ENCODE measurements around the gene SLC25A14.

SLC25A14 gene

GRCh38 chrX:130413415-130413814 lies 73.7 kb downstream of the SLC25A14 start:
- no peak for DNase-seq
- no peak overlapping the region for H3K27ac ChIP-seq
- H3K4me3 ChIP-seq (ENCODE audit: low read depth, low read length) = no peak overlapping the region
- peaks cover 14% of the 10 kb centered on the region for H3K36me3 ChIP-seq
- H3K27me3 ChIP-seq (ENCODE audit: insufficient read depth, low read depth, severe bottlenecking) = peaks cover 11% of the 10 kb centered on the region
- H3K9me3 ChIP-seq (ENCODE audit: severe bottlenecking) = no peaks in the 10 kb centered on the region
- TF ChIP-seq, protein P1, sequence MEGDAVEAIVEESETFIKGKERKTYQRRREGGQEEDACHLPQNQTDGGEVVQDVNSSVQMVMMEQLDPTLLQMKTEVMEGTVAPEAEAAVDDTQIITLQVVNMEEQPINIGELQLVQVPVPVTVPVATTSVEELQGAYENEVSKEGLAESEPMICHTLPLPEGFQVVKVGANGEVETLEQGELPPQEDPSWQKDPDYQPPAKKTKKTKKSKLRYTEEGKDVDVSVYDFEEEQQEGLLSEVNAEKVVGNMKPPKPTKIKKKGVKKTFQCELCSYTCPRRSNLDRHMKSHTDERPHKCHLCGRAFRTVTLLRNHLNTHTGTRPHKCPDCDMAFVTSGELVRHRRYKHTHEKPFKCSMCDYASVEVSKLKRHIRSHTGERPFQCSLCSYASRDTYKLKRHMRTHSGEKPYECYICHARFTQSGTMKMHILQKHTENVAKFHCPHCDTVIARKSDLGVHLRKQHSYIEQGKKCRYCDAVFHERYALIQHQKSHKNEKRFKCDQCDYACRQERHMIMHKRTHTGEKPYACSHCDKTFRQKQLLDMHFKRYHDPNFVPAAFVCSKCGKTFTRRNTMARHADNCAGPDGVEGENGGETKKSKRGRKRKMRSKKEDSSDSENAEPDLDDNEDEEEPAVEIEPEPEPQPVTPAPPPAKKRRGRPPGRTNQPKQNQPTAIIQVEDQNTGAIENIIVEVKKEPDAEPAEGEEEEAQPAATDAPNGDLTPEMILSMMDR (IDR thresholded peaks at IDR 0.05; ENCODE audit: low read depth, low read length) = no peak

DNA sequence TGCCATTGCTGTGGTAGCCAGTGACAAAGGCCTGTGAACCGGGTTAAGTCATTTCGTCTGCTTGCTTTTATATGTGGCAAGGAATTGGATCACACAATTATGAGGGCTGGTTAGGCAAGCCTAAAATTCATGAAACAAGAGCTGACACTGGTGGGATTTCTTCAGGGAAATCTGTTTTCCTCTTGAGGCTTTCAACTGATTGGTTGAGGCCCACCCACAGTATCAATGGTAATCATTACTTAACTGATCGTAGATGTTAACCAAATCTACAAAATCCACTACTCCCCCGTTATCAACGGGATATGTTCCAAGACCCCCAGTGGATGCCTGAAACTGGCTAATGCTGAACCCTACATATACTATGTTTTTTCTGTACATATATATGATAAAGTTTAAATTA lies 75.1 kb downstream of the SLC25A14 start:
- Histone ChIP-seq H3K9me3 (ENCODE audit: severe bottlenecking) (no peaks in the 10 kb centered on the region), H3K27ac (no peak overlapping the region)

DNA sequence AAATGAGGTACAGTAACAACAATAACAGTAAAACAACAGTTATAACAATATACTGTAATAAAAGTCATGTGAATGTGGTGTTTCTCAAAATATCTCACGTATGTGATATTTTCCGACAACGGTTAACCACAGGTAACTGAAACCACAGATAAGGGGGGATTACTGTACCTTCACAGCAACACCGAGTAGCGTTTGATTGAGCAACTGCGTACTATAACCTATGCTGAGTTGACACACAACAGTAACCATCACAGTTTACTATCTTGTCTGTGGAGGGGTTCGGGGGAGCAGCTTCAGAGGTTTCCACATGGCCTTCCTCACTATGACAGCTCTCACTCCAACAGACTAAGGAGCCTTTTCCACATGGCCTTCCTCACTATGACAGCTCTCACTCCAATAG lies 75.5 kb downstream of the SLC25A14 start:
- H3K36me3 ChIP-seq = no peaks in the 10 kb centered on the region; the same call in none of the 2 replicates
- DNase-seq = no peak
- no peak overlapping the region for H3K27ac ChIP-seq
- H3K27me3 ChIP-seq (ENCODE audit: insufficient read depth, low read depth, severe bottlenecking) = peaks cover 8% of the 10 kb centered on the region
- H3K9me3 ChIP-seq (ENCODE audit: severe bottlenecking) = no peaks in the 10 kb centered on the region
- TF ChIP-seq, protein P1 (IDR thresholded peaks at IDR 0.05; ENCODE audit: low read depth, low read length) = no peak
- H3K4me3 ChIP-seq (ENCODE audit: low read depth, low read length) = no peak overlapping the region

More for the DNA sequence above, 75.1 kb downstream of the SLC25A14 start:
- DNase-seq = no peak
- Histone ChIP-seq H3K27me3 (ENCODE audit: insufficient read depth, low read depth, severe bottlenecking) (peaks cover 8% of the 10 kb centered on the region), H3K36me3 (peaks cover 2% of the 10 kb centered on the region), H3K4me3 (ENCODE audit: low read depth, low read length) (no peak overlapping the region)
- TF ChIP-seq, protein P1 (IDR thresholded peaks at IDR 0.05; ENCODE audit: low read depth, low read length) = no peak

GRCh38 chrX:130416785-130417184 lies 77.1 kb downstream of the SLC25A14 start:
- Histone ChIP-seq H3K27ac (no peak overlapping the region), H3K27me3 (ENCODE audit: insufficient read depth, low read depth, severe bottlenecking) (peaks cover 8% of the 10 kb centered on the region)
- DNase-seq = no peak

DNA sequence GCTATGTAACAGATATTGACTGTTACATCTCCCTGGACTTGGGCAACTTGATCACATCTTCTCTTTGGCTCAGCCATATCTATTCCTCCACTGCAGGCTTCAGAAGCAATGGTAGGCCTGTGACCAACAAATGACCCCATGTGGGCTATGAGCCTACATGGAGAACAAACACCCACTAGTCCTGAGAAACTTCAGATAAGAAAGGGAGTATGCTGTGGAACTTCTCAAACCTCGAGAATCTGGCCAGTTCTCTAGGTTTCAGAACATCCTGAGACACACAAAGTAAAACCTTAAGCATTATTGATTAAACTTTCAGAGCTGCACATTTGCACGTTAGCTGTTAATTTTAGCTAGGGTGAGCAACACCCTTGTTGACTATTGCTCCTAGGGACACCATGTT lies 78.3 kb downstream of the SLC25A14 start:
- H3K27me3 ChIP-seq (ENCODE audit: insufficient read depth, low read depth, severe bottlenecking) = peaks cover 8% of the 10 kb centered on the region
- TF ChIP-seq, protein P1 (IDR thresholded peaks at IDR 0.05; ENCODE audit: low read depth, low read length) = no peak
- no peak overlapping the region for H3K4me3 ChIP-seq (ENCODE audit: low read depth, low read length)
- no peak overlapping the region for H3K27ac ChIP-seq
- DNase-seq = no peak
- H3K36me3 ChIP-seq = no peaks in the 10 kb centered on the region; the same call in none of the 2 replicates
- H3K9me3 ChIP-seq (ENCODE audit: severe bottlenecking) = no peaks in the 10 kb centered on the region

More at GRCh38 chrX:130416785-130417184, 77.1 kb downstream of the SLC25A14 start:
- Histone ChIP-seq H3K36me3 (no peaks in the 10 kb centered on the region; the same call in none of the 2 replicates), H3K9me3 (ENCODE audit: severe bottlenecking) (no peaks in the 10 kb centered on the region), H3K4me3 (ENCODE audit: low read depth, low read length) (no peak overlapping the region)
- TF ChIP-seq, protein P1 (IDR thresholded peaks at IDR 0.05; ENCODE audit: low read depth, low read length) = no peak

- TF ChIP-seq, protein P1 (IDR thresholded peaks at IDR 0.05; ENCODE audit: low read depth, low read length) = no peak
- H3K9me3 ChIP-seq (ENCODE audit: severe bottlenecking) = no peaks in the 10 kb centered on the region
- DNase-seq = no peak
- H3K27me3 ChIP-seq (ENCODE audit: insufficient read depth, low read depth, severe bottlenecking) = peaks cover 8% of the 10 kb centered on the region
- no peak overlapping the region for H3K4me3 ChIP-seq (ENCODE audit: low read depth, low read length)
- H3K36me3 ChIP-seq = no peaks in the 10 kb centered on the region; the same call in 1 of the 2 replicates
- H3K27ac ChIP-seq = no peak overlapping the region
Measured at GRCh38 chrX:130418740-130419139, 79.0 kb downstream of the SLC25A14 start.
